Gastroesophageal sphincter (tissue), 4 donors: ENCODE measurements around the gene IFT122. TPM values are rescaled to one million over a fixed set of nuclear protein-coding genes. Genes with fewer than 3 reads are reported as not detected.
"Not testable (repeated sequence)": the region's sequence is repeated elsewhere in the genome, so short reads cannot be mapped to it uniquely, and the experiment has no call there.

ENCODE experiments used
- ATAC-seq: fragments of 150-250 bp; one replicate; pipeline ENCODE4 v1.9.1; 2016; ENCODE audit warnings: mild to moderate bottlenecking, moderate library complexity
- H3K27ac ChIP-seq, 4 donors: fragments of 200-600 bp; sonication (generic) in 3 of 4; 1 replicate in 3 of 4; 2 replicates in 1 of 4; pipeline ENCODE4 v1.5.1; 2016 to 2019
- H3K27me3 ChIP-seq: fragments of 200-600 bp; sonication (generic); one replicate; pipeline ENCODE4 v1.5.1; 2019
- H3K36me3 ChIP-seq, 2 donors: fragments of 200-600 bp; sonication (generic); one replicate each; pipeline ENCODE4 v1.5.1; 2019; ENCODE audit warnings: control low read depth in 1 of 2
- H3K4me1 ChIP-seq, 3 donors: fragments of 200-600 bp; sonication (generic); 1 replicate in 2 of 3; 2 replicates in 1 of 3; pipeline ENCODE4 v1.5.1; 2016 to 2019; ENCODE audit warnings: control low read depth in 2 of 3
- H3K4me3 ChIP-seq, 2 donors: fragments of 200-600 bp; sonication (generic); one replicate each; pipeline ENCODE4 v1.5.1; 2019; ENCODE audit warnings: mild to moderate bottlenecking in 1 of 2, moderate library complexity in 1 of 2
- H3K9me3 ChIP-seq, 3 donors: fragments of 200-600 bp; sonication (generic); one replicate each; pipeline ENCODE4 v1.5.1; 2017 to 2019; ENCODE audit warnings: control low read depth in 2 of 3
- CTCF ChIP-seq, 4 experiments: fragments of 200-600 bp in 2 of 4; fragments of 450-650 bp in 2 of 4; sonication (generic) in 1 of 4; IDR thresholded peaks; one replicate each; pipeline ENCODE4 v1.5.1; 2017 to 2019; ENCODE audit warnings: antibody characterized with exemption in 4 of 4, mild to moderate bottlenecking in 2 of 4, moderate library complexity in 2 of 4
- EP300 ChIP-seq: sonication (generic); formaldehyde crosslinking; IDR thresholded peaks from one replicate; pipeline ENCODE4 v1.6.1; 2017; ENCODE audit warnings: antibody characterized with exemption, mild to moderate bottlenecking
- POLR2A ChIP-seq, 2 donors: fragments of 450-650 bp; IDR thresholded peaks; one replicate each; pipeline ENCODE4 v1.6.1; 2017; ENCODE audit warnings: antibody characterized with exemption in 2 of 2, mild to moderate bottlenecking in 2 of 2, moderate library complexity in 1 of 2
- POLR2AphosphoS5 ChIP-seq: sonication (generic); formaldehyde crosslinking; IDR thresholded peaks from one replicate; pipeline ENCODE4 v1.6.1; 2017; ENCODE audit warnings: antibody characterized with exemption
- WGBS, 2 donors: methylation state at CpG; one replicate each; pipeline ENCODE4 v1.1.5; 2018; ENCODE audit warnings: low coverage in 1 of 2; 5-methylcytosine and 5-hydroxymethylcytosine counted together
- total RNA-seq, 4 donors: library from RNA; depleted of rRNA; stranded (reverse); fragments of >200 nt; gene quantifications; one replicate each; pipeline ENCODE4 v1.1.0, GENCODE V29; 2016

Gene IFT122
- total RNA-seq, 4 donors from 2014 or later, result 18.1 to 38.3 (median 26.8) TPM

- Histone ChIP-seq H3K4me3 (no peak overlapping the region), H3K4me1 (peaks cover 0 to 25% (median 8%) of the 10 kb centered on the region in 3 donors), H3K27me3 (no peaks in the 10 kb centered on the region), H3K36me3 (peaks cover 0 to 84% of the 10 kb centered on the region in 2 donors), H3K27ac (peak overlapping the region in 3 of 4 donors; percentile 43 to 61 (median 55)), H3K9me3 (no peaks in the 10 kb centered on the region)
- WGBS, 2 donors, result 84% methylated on average over 2 of the region's 2 CpGs; no CpG with 5 or more reads in 1 of the 2 donors
- ATAC-seq, result no peak
- TF ChIP-seq EP300, result no peak
- no peak for TF ChIP-seq CTCF (IDR thresholded peaks at IDR 0.05)
- no peak for TF ChIP-seq POLR2AphosphoS5
- TF ChIP-seq POLR2A (IDR thresholded peaks at IDR 0.05), result no peak
These were observed 46.6 kb downstream of the IFT122 start for GRCh38 chr3:129486664-129487035.

DNA sequence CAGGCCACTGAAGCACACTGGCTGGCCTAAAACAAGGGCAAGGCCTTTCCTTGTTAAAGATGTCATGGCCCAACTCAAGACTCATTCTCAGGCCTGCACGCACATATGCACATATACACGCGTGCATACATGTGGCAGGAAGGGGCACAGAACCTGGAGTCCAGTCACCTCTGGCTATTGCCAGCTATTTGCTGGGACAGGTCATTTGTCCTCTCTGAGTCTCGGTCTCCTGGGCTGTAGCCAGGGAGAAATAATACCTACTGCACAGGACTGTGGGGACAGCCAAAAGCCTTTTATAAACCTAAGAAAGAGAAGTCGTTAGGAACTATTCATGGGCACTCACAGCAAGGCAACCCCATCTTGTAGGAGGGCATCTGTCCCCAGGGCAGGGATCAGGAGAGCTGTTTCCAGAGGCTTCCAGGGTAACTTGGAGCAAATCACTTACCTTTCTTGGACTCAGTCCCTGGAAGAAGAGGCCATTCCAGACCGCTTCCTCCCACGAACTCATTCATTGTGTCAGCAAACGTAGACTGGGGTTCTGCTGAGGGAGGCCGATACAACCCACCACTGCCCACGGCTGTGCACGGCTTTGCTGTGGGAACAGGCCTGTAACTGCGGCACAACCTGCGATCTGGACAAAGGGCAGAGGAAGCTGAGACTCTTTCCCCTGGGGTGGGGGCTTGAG lies 47.3 kb downstream of the IFT122 start:
- H3K4me1 ChIP-seq, result peaks cover 0 to 18% (median 6%) of the 10 kb centered on the region in 3 donors
- H3K27me3 ChIP-seq, result no peaks in the 10 kb centered on the region
- peak overlapping the region in 2 of 4 donors; percentile 55 to 61 for H3K27ac ChIP-seq
- TF ChIP-seq CTCF (IDR thresholded peaks at IDR 0.05) (no peak), POLR2AphosphoS5 (no peak), EP300 (no peak), POLR2A (IDR thresholded peaks at IDR 0.05) (no peak)
- no peak for ATAC-seq
- peaks cover 0 to 84% of the 10 kb centered on the region in 2 donors for H3K36me3 ChIP-seq
- H3K4me3 ChIP-seq, result no peak overlapping the region
- WGBS, 2 donors, result 73 to 95% methylated on average over 3 to 8 of the region's 13 CpGs
- H3K9me3 ChIP-seq, result no peaks in the 10 kb centered on the region

DNA sequence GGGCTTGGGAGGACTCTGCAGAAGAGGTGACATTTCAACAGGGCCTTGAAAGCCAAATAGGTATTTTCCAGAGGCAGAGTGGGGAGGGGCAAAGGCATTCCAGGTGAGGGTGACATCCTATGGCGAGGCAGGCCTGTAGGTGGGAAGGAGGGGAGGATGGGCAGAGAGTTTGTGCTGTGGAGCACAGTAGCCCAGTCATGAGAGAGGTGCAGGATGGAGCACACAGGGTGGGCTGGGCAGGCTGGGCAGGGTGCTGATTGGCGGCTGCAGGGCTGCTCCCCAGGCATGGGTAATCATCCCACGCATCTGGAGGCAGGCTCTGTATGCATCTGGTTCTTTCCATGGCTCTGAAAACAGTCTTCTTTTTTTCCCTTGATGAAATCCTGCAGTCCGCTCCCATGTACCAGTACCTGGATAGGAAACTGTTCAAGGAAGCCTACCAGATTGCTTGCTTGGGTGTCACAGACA lies 47.9 kb downstream of the IFT122 start:
- not testable (repeated sequence) for H3K4me3 ChIP-seq, H3K27ac ChIP-seq, H3K9me3 ChIP-seq, H3K27me3 ChIP-seq, ATAC-seq
- WGBS, 2 donors, result 90% methylated on average over 2 of the region's 4 CpGs; no CpG with 5 or more reads in 1 of the 2 donors
- H3K4me1 ChIP-seq, result peaks cover 0 to 13% (median 6%) of the 10 kb centered on the region in 3 donors
- peaks cover 0 to 84% of the 10 kb centered on the region in 2 donors for H3K36me3 ChIP-seq

DNA sequence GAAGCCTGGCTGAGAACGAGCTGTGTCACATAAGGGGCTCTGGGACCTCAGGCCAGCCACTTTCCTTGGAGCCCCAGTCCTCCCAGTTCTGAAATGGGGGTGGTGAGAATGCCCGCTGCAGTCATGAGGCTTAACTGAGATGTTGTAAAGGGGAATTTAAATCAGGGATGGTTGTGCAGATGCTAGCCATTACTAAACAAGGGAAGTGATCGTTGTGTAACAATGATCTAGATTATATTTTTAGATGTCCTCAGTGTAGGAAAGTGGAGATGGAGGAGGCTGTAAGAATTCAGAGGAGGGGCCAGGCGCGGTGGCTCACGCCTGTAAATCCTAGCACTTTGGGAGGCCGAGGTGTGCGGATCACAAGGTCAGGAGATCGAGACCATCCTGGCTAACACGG lies 49.2 kb downstream of the IFT122 start:
- not testable (repeated sequence) for H3K27ac ChIP-seq, ATAC-seq, H3K4me3 ChIP-seq, H3K9me3 ChIP-seq, H3K27me3 ChIP-seq
- H3K36me3 ChIP-seq, result peaks cover 0 to 84% of the 10 kb centered on the region in 2 donors
- peaks cover 0 to 15% (median 6%) of the 10 kb centered on the region in 3 donors for H3K4me1 ChIP-seq
- 80 to 94% methylated on average over 6 to 8 of the region's 10 CpGs for WGBS, 2 donors

DNA sequence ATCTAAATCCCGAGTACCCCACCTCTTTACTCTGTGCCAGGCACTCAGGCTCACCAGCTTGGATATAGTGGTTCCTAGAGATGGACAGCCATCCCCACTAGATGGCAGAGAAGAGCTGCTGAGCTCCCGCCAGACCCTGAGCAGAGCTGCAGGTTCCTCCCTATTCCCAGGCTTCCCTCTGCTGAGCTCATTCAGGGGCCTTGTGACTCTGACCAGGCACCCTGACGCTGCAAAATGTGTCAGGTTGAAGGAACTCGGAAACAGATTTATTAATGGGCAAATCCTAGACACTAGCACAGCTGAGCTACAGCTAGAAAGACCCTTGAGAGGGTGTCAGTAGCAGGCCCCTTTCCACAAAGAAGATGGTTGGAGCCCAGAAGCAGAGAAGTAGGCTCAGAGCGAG lies 50.2 kb downstream of the IFT122 start:
- H3K9me3 ChIP-seq, result no peaks in the 10 kb centered on the region
- H3K36me3 ChIP-seq, result peaks cover 0 to 84% of the 10 kb centered on the region in 2 donors
- H3K27me3 ChIP-seq, result no peaks in the 10 kb centered on the region
- 0 to 13% methylated on average over 2 to 5 of the region's 5 CpGs for WGBS, 2 donors
- H3K4me3 ChIP-seq, result no peak overlapping the region
- no peak for TF ChIP-seq POLR2AphosphoS5
- peak; percentile 76 to 88 (median 79) for TF ChIP-seq CTCF (IDR thresholded peaks at IDR 0.05)
- peak; percentile 86 for ATAC-seq
- H3K4me1 ChIP-seq, result peaks cover 0 to 18% (median 6%) of the 10 kb centered on the region in 3 donors
- peak overlapping the region; percentile 45 to 80 (median 72) for H3K27ac ChIP-seq

GRCh38 chr3:129491077-129491476 lies 51.1 kb downstream of the IFT122 start:
- peak overlapping the region in 3 of 4 donors; percentile 71 to 80 (median 73) for H3K27ac ChIP-seq
- WGBS, 2 donors, result no CpG with 5 or more reads among the region's 4 CpGs
- ATAC-seq, H3K27me3 ChIP-seq, H3K9me3 ChIP-seq, H3K4me3 ChIP-seq: not testable (repeated sequence)
- peaks cover 0 to 83% of the 10 kb centered on the region in 2 donors for H3K36me3 ChIP-seq
- peaks cover 0 to 18% (median 6%) of the 10 kb centered on the region in 3 donors for H3K4me1 ChIP-seq
